Thoracic aorta (tissue), 2 donors: ENCODE measurements around the gene NUP107. TPM values are rescaled to one million over a fixed set of nuclear protein-coding genes. Genes with fewer than 3 reads are reported as not detected.

Source experiments
- ATAC-seq: fragments of 150-250 bp; one replicate; pipeline ENCODE4 v1.8.0; 2017; ENCODE audit warnings: low read depth; ENCODE audit not compliant: insufficient number of reproducible peaks, low FRiP score
- DNase-seq: peaks from one replicate; pipeline ENCODE4 v3.0.0-alpha.2; 2020; ENCODE audit warnings: low spot score
- H3K27ac ChIP-seq, 2 donors: fragments of 200-600 bp; sonication (generic); 1 replicate in 1 of 2; 2 replicates in 1 of 2; pipeline ENCODE4 v1.5.1; 2016; ENCODE audit warnings: mild to moderate bottlenecking in 2 of 2, moderate library complexity in 2 of 2
- H3K27me3 ChIP-seq: fragments of 200-600 bp; sonication (generic); replicated peaks from 2 replicates; pipeline ENCODE4 v1.6.0; 2016; ENCODE audit warnings: mild to moderate bottlenecking; ENCODE audit not compliant: insufficient read depth
- H3K36me3 ChIP-seq: fragments of 200-600 bp; sonication (generic); one replicate; pipeline ENCODE4 v1.5.1; 2016
- H3K4me1 ChIP-seq, 2 donors: fragments of 200-600 bp; sonication (generic); 1 replicate in 1 of 2; 2 replicates in 1 of 2; pipeline versions ENCODE4 v1.5.1 to v1.6.0; 2016; ENCODE audit warnings: low read depth in 2 of 2, mild to moderate bottlenecking in 1 of 2; ENCODE audit not compliant: control insufficient read depth in 1 of 2
- H3K4me3 ChIP-seq: fragments of 200-600 bp; sonication (generic); 2 replicates; pipeline ENCODE4 v1.5.1; 2016; ENCODE audit warnings: mild to moderate bottlenecking
- H3K9me3 ChIP-seq: fragments of 200-600 bp; sonication (generic); 2 replicates; pipeline ENCODE4 v1.5.1; 2016
- total RNA-seq, 2 donors: library from RNA; depleted of rRNA; stranded (reverse); fragments of >200 nt; gene quantifications; one replicate each; pipeline versions ENCODE4 v1.1.0 to v1.2.3, GENCODE V29; 2016
- TF ChIP-seq, protein P1 (sequence below): fragments of 200-600 bp; sonication (generic); IDR thresholded peaks from one replicate; pipeline ENCODE4 v1.5.1; 2019; ENCODE audit warnings: antibody characterized with exemption

Gene NUP107
- total RNA-seq, 2 donors from 2014 or later, result 28.0 to 45.4 TPM

DNA sequence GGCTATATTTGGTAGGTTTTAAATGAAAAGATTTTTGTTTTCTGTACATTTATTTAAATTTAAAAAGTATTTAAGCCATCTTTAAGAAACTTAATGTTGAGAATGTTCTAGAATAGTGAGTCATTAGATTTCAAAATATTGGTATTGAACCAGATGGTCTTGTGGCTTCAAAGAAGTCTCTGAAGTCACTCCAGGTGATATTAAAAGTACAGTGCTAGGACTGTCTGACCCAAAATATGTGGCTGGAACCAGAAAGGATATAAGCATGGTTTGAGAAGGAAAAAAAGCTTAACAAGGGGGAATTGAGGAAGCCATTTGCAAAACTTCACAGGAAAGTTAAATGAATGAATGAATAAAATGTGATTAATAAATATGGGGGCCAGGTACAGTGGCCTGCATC, 92.5 kb downstream of the NUP107 start:
- TF ChIP-seq, protein P1, sequence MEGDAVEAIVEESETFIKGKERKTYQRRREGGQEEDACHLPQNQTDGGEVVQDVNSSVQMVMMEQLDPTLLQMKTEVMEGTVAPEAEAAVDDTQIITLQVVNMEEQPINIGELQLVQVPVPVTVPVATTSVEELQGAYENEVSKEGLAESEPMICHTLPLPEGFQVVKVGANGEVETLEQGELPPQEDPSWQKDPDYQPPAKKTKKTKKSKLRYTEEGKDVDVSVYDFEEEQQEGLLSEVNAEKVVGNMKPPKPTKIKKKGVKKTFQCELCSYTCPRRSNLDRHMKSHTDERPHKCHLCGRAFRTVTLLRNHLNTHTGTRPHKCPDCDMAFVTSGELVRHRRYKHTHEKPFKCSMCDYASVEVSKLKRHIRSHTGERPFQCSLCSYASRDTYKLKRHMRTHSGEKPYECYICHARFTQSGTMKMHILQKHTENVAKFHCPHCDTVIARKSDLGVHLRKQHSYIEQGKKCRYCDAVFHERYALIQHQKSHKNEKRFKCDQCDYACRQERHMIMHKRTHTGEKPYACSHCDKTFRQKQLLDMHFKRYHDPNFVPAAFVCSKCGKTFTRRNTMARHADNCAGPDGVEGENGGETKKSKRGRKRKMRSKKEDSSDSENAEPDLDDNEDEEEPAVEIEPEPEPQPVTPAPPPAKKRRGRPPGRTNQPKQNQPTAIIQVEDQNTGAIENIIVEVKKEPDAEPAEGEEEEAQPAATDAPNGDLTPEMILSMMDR, result no peak
- no peaks in the 10 kb centered on the region for H3K36me3 ChIP-seq
- no peak overlapping the region for H3K4me3 ChIP-seq
- H3K4me1 ChIP-seq, result no peaks in the 10 kb centered on the region
- no peaks in the 10 kb centered on the region for H3K9me3 ChIP-seq
- ATAC-seq (no peak), DNase-seq (no peak)
- no peaks in the 10 kb centered on the region for H3K27me3 ChIP-seq
- H3K27ac ChIP-seq, result no peak overlapping the region

DNA sequence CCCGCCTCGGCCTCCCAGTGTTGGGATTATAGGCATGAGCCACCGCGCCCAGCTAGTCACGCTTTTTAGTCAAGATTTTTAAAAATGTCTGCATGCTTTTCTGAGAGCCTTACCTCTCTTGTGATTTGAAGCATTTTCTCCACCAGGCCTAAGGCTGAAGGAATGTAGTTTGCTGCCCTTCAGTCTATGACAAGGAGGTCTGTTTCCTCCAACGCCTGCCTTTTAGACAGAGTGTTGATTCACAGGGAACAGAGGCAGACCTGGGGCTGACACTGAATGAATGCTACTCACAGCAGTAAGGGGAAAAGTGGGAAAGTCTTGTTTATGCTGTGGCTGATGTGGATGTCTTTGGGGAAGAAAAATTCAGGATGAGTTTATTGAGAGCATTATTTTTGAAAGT, 94.0 kb downstream of the NUP107 start:
- no peaks in the 10 kb centered on the region for H3K9me3 ChIP-seq
- ATAC-seq (no peak), DNase-seq (no peak)
- no peaks in the 10 kb centered on the region for H3K36me3 ChIP-seq
- no peaks in the 10 kb centered on the region for H3K27me3 ChIP-seq
- H3K4me1 ChIP-seq, result peaks cover under 1% of the 10 kb centered on the region in 2 donors
- H3K27ac ChIP-seq, result no peak overlapping the region
- TF ChIP-seq, protein P1, result no peak
- no peak overlapping the region for H3K4me3 ChIP-seq

DNA sequence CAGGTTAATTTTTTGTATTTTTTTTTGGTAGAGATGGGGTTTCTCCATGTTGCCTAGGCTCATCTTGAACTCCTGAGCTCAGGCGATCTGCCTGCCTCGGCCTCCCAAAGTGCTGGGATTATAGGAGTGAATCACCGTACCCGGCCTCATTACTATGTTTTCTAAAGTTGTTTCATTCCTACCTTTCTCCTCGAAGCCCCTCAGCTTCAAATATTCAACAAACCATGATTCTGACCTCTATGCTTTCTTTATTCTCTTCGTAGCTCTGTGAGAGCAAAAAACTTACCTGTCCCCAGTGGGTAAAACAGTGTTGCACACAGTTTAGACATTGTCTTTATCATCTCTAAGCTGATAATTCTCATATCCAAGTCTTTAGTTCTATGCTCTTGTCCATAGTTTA, 95.0 kb downstream of the NUP107 start:
- H3K4me1 ChIP-seq, result peaks cover 3 to 6% of the 10 kb centered on the region in 2 donors
- no peaks in the 10 kb centered on the region for H3K27me3 ChIP-seq
- no peaks in the 10 kb centered on the region for H3K36me3 ChIP-seq
- H3K27ac ChIP-seq, result no peak overlapping the region
- H3K9me3 ChIP-seq, result no peaks in the 10 kb centered on the region
- TF ChIP-seq, protein P1, result no peak
- no peak for ATAC-seq
- DNase-seq, result no peak
- H3K4me3 ChIP-seq, result no peak overlapping the region

DNA sequence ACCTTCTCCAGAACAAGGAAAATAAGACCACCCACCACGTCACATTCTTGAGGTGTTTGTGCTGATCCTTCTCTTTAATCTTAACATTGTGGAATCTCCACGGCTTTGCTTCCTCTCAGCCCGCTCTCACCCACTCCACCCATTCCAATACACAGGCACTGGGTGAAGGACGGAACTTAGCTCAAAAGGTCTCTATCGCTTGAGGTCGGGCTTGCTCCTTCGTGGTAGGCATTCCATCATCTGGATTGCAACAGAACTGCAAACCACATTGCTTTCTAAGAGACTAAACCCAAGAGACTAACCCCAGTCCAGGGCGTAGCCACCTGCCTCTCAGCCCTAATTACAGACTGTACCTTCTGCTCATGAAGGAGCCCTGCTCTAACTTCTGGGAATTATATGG, 97.2 kb downstream of the NUP107 start:
- Histone ChIP-seq H3K4me3 (no peak overlapping the region), H3K27ac (no peak overlapping the region), H3K36me3 (no peaks in the 10 kb centered on the region), H3K27me3 (no peaks in the 10 kb centered on the region), H3K9me3 (no peaks in the 10 kb centered on the region), H3K4me1 (peaks cover 6 to 8% of the 10 kb centered on the region in 2 donors)
- DNase-seq, result no peak
- TF ChIP-seq, protein P1, result no peak
- ATAC-seq, result no peak

DNA sequence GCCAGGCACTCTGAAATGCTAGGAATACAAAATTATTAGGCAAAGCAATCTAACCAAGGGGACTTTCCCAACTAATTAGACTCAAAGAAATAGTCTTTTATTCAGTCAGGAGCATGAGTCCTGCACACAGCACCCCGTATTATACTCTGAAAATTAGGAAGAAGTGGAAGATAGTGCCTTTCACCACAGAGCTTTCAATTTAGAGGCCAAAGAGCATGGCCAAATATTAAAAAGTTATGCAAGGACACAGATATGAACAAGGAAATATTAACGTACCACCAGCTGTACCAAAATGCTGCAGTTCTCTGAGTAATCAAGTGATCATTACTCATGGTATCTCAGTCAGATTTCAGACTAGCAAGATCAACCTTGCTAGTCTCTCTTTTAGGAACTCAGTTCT, 98.6 kb downstream of the NUP107 start:
- H3K27ac ChIP-seq, result no peak overlapping the region
- ATAC-seq (no peak), DNase-seq (no peak)
- TF ChIP-seq, protein P1, result no peak
- H3K27me3 ChIP-seq, result no peaks in the 10 kb centered on the region
- peaks cover 6 to 8% of the 10 kb centered on the region in 2 donors for H3K4me1 ChIP-seq
- H3K4me3 ChIP-seq, result no peak overlapping the region
- no peaks in the 10 kb centered on the region for H3K9me3 ChIP-seq
- no peaks in the 10 kb centered on the region for H3K36me3 ChIP-seq
